DOHH2 (cell line): Measurements from ENCODE around the gene OXCT1.

Source experiments
- H3F3A ChIP-seq: fragments of 200-600 bp; sonication (generic), shearing (Covaris generic); 2 replicates; pipeline ENCODE4 v1.6.0; 2016; ENCODE audit warnings: antibody characterized with exemption, mild to moderate bottlenecking; ENCODE audit not compliant: control insufficient read depth, insufficient read depth
- H3K27ac ChIP-seq: fragments of 200-600 bp; sonication (generic); 2 replicates; pipeline ENCODE4 v1.5.1; 2014; ENCODE audit warnings: low read depth, mild to moderate bottlenecking, low read length, moderate library complexity
- H3K27me3 ChIP-seq: fragments of 200-600 bp; sonication (generic); 2 replicates; pipeline ENCODE4 v1.6.1; 2014; ENCODE audit warnings: mild to moderate bottlenecking, low read length, mixed read lengths; ENCODE audit not compliant: control insufficient read depth
- H3K36me3 ChIP-seq: fragments of 200-600 bp; sonication (generic); 2 replicates; pipeline ENCODE4 v1.6.1; 2014; ENCODE audit warnings: mild to moderate bottlenecking, low read length, moderate library complexity, mixed read lengths; ENCODE audit not compliant: control insufficient read depth
- H3K4me1 ChIP-seq: fragments of 200-600 bp; sonication (generic); 2 replicates; pipeline ENCODE4 v1.6.1; 2014; ENCODE audit warnings: mild to moderate bottlenecking, low read length, mixed read lengths; ENCODE audit not compliant: control insufficient read depth
- H3K4me2 ChIP-seq: fragments of 200-600 bp; sonication (generic); 2 replicates; pipeline ENCODE4 v1.6.0; 2014; ENCODE audit warnings: mild to moderate bottlenecking, low read length, moderate library complexity
- H3K4me3 ChIP-seq: fragments of 200-600 bp; sonication (generic); 2 replicates; pipeline ENCODE4 v1.5.1; 2014; ENCODE audit warnings: mild to moderate bottlenecking, low read length, mixed read lengths
- H3K79me2 ChIP-seq: fragments of 200-600 bp; sonication (generic); 2 replicates; pipeline ENCODE4 v1.6.1; 2014; ENCODE audit warnings: mild to moderate bottlenecking, low read length, mixed read lengths; ENCODE audit not compliant: control insufficient read depth
- H3K9me2 ChIP-seq: fragments of 200-600 bp; sonication (generic); replicated peaks from 2 replicates; pipeline ENCODE4 v1.6.1; 2014; ENCODE audit warnings: mild to moderate bottlenecking, low read length, mixed read lengths; ENCODE audit not compliant: control insufficient read depth
- H3K9me3 ChIP-seq: fragments of 200-600 bp; sonication (generic); 2 replicates; pipeline ENCODE4 v1.6.1; 2014; ENCODE audit warnings: antibody characterized with exemption, low read length, mixed read lengths; ENCODE audit not compliant: control insufficient read depth, insufficient read depth
- H4K20me1 ChIP-seq: fragments of 200-600 bp; sonication (generic); 2 replicates; pipeline ENCODE4 v1.6.0; 2014; ENCODE audit warnings: low read depth, mild to moderate bottlenecking, antibody characterized with exemption, low read length, moderate library complexity; ENCODE audit not compliant: control insufficient read depth, insufficient read depth
- CTCF ChIP-seq: fragments of 200-600 bp; sonication (generic); IDR thresholded peaks from one replicate; pipeline ENCODE4 v1.5.1; 2014; ENCODE audit warnings: antibody characterized with exemption, mild to moderate bottlenecking, low read depth, low read length; ENCODE audit not compliant: poor library complexity, severe bottlenecking
- EZH2phosphoT487 ChIP-seq: fragments of 200-600 bp; sonication (generic); IDR thresholded peaks from 2 replicates; pipeline ENCODE4 v1.6.1; 2017; ENCODE audit warnings: borderline replicate concordance, mild to moderate bottlenecking, antibody characterized with exemption, low read length, moderate library complexity, mixed read lengths

Gene OXCT1

GRCh38 chr5:41778410-41778809 is 91.8 kb downstream of the OXCT1 start:
- Histone ChIP-seq H3K36me3 (peaks cover 11% of the 10 kb centered on the region), H3K4me2 (no peak overlapping the region), H3K27ac (no peak overlapping the region), H3K79me2 (no peaks in the 10 kb centered on the region), H3K4me1 (no peaks in the 10 kb centered on the region), H3K9me3 (no peaks in the 10 kb centered on the region), H3K9me2 (no peaks in the 10 kb centered on the region), H3K27me3 (no peaks in the 10 kb centered on the region), H3F3A (no peaks in the 10 kb centered on the region), H4K20me1 (no peaks in the 10 kb centered on the region), H3K4me3 (no peak overlapping the region)
- TF ChIP-seq EZH2phosphoT487 (no peak), CTCF (no peak)

GRCh38 chr5:41776435-41776834 is 93.8 kb downstream of the OXCT1 start:
- Histone ChIP-seq H3K79me2 (no peaks in the 10 kb centered on the region), H3K4me2 (no peak overlapping the region)
- TF ChIP-seq EZH2phosphoT487 (no peak), CTCF (no peak)

GRCh38 chr5:41773799-41774198 is 96.4 kb downstream of the OXCT1 start:
- H3K9me3 ChIP-seq = no peaks in the 10 kb centered on the region
- H3F3A ChIP-seq = 0 out of 2 replicates have a peak, but pooled peaks cover 6% of the 10 kb centered on the region

More at GRCh38 chr5:41776435-41776834, 93.8 kb downstream of the OXCT1 start:
- H3F3A ChIP-seq = no peaks in the 10 kb centered on the region
- H3K36me3 ChIP-seq = peaks cover 8% of the 10 kb centered on the region; the same call in 1 of the 2 replicates
- H3K27me3 ChIP-seq = no peaks in the 10 kb centered on the region
- H3K4me1 ChIP-seq = no peaks in the 10 kb centered on the region
- no peaks in the 10 kb centered on the region for H3K9me2 ChIP-seq
- no peak overlapping the region for H3K27ac ChIP-seq
- H3K4me3 ChIP-seq = no peak overlapping the region
- no peaks in the 10 kb centered on the region for H3K9me3 ChIP-seq
- H4K20me1 ChIP-seq = no peaks in the 10 kb centered on the region

More at GRCh38 chr5:41773799-41774198, 96.4 kb downstream of the OXCT1 start:
- no peaks in the 10 kb centered on the region for H3K9me2 ChIP-seq
- H3K79me2 ChIP-seq = no peaks in the 10 kb centered on the region
- H3K27me3 ChIP-seq = no peaks in the 10 kb centered on the region
- no peak overlapping the region for H3K27ac ChIP-seq
- no peak overlapping the region for H3K4me2 ChIP-seq
- H3K4me3 ChIP-seq = no peak overlapping the region
- H4K20me1 ChIP-seq = no peaks in the 10 kb centered on the region
- H3K36me3 ChIP-seq = peaks cover 12% of the 10 kb centered on the region; the same call in 1 of the 2 replicates
- H3K4me1 ChIP-seq = no peaks in the 10 kb centered on the region
- no peak for TF ChIP-seq CTCF
- no peak for TF ChIP-seq EZH2phosphoT487
